HG03565 (cell line): Measurements from ENCODE around the gene EPB41L1.

Experiments used
- ATAC-seq: cut with Tn5 transposase; IDR thresholded peaks from one replicate; pipeline ENCODE4 v1.9.1; 2021; ENCODE audit warnings: mild to moderate bottlenecking, moderate library complexity; ENCODE audit not compliant: unreplicated experiment

EPB41L1 gene

DNA sequence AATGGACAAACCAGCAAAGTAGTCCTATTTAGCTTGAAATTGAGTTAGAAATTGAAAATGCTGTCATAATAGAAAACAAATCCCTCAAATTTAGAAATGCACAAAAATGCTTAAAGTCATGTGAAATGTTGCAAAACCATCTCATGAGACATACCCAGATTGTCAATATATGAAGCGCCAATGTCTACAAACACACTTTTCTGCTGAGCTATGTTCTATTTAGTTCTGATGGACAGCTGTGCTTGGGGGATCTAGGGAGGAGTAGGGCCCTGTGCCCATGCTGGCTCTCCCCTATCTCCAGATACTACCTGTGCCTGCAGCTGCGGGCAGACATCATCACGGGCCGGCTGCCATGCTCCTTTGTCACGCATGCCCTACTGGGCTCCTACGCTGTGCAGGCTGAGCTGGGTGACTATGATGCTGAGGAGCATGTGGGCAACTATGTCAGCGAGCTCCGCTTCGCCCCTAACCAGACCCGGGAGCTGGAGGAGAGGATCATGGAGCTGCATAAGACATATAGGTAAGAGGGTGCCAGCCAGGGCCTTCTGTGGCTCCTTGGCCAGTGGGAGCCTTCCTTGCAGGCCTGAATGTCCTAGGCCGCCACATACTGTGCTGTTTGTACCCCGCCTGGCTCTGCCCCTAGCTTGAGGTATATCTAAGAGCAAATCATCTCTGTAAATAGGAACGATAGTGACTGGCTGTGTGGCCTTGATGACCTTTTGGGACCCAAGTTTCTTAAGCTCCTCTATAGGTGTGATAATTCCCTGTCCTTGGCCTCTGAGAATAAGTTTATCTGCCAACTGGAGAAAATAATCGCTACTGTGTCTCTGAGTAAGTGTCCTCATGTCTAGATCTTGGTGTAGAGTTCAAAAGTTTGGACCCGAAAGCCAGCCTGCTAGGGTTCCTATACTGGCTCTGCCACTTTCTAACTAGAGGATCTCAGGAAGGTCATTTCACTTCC lies 30.6 kb downstream of the EPB41L1 start:
- ATAC-seq: no peak

- no peak for ATAC-seq
Measured at GRCh38 chr20:36193977-36194712, 39.6 kb downstream of the EPB41L1 start.

DNA sequence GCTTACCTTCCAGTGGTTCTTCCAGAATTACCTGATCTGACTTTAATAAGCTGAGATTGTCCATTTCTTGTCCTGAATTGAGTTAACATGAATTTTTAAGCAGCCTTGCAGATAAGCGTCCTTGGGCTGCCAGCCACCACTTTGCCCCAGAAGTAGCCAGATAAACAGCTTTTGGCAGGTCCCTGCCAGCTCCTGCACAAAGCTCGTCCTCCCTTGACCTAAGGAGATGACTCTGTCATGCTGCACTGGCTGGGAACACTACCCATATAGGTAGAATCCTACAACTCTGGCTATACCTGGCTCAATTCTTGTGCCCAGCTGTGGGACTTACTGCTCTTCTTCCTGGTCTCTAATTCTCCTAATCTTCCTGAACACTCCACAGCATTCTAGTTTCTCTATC lies 42.1 kb downstream of the EPB41L1 start:
- ATAC-seq: no peak

DNA sequence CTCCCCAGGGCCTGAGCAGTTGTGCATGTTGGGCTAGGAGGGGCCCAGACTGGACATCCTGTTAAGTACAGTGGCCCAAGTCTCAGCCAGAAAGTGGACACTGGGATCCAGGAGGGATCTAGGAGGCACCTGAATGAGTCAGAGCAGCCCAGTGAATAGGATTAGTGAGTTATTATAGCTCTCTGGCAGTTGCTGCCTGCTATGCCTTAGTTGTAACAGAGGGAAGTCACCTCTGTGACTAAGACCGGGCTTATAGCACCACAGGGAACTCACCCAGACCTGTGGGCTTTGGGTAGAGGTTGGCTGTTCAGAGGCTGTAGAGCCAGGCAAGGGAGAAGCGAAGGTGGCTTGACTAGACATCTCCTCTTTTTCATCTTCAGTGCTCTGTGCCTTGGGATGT lies 42.7 kb downstream of the EPB41L1 start:
- ATAC-seq: no peak

- no peak for ATAC-seq
Measured at GRCh38 chr20:36199345-36200257, 45.1 kb downstream of the EPB41L1 start.

GRCh38 chr20:36200451-36200850 lies 45.9 kb downstream of the EPB41L1 start:
- ATAC-seq: no peak

DNA sequence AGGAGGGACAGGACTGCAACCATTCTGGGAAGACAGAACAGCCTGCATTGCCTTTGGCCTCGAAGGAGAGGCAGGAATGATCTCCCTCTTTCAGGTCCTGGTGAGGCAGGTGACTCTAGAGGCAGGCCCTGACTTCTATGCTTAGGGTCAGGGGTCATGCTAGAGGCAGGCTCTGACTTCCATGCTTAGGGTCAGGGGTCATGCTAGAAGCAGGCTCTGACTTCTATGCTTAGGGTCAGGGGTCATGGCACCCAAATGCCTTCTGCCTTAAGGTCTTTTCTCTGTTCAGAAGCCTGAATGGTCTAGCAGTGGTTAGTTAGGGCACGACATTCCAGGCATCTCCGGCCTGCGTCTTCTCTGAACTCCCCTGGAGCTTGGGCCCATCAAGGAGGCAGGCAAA lies 46.7 kb downstream of the EPB41L1 start:
- no peak for ATAC-seq

- no peak for ATAC-seq
Measured at GRCh38 chr20:36202891-36203338, 48.4 kb downstream of the EPB41L1 start.

DNA sequence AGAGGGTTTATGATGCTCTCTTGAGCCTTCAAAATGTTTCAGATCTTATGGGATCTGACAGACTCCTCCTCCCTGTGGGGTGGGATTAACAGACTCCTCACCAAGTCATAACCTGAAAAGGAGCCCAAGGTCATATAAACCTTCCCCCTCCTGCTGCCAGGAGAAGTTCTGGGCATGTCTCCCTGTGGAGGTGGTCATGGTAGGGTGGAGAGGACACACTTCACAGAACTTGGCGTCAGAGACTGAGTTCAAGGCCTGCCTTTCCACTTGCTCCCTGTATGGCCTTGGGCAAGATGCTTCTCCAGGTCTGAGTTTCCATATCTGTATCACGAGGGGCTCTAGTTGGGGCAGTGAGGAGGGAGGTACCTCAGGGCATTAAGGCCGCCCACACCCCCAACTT lies 49.3 kb downstream of the EPB41L1 start:
- no peak for ATAC-seq

DNA sequence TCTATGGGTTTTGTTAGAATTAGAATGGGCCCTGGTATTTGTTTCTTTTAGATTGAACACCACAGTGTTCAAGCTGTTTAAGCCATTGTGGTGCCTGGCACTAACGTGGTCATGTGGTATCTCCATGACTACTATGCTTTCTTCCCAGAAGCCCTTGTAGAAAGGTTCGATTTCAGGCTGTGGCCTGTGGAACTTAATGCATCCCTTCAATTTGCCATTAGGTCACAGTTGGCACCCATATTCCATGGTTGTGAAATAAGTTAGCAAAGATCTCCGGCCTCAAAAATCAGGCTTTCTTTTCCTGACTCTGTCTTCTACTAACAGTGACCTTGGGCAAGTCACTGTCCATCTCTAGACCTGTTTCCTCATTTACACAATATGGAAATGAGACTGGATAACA lies 50.5 kb downstream of the EPB41L1 start:
- no peak for ATAC-seq

DNA sequence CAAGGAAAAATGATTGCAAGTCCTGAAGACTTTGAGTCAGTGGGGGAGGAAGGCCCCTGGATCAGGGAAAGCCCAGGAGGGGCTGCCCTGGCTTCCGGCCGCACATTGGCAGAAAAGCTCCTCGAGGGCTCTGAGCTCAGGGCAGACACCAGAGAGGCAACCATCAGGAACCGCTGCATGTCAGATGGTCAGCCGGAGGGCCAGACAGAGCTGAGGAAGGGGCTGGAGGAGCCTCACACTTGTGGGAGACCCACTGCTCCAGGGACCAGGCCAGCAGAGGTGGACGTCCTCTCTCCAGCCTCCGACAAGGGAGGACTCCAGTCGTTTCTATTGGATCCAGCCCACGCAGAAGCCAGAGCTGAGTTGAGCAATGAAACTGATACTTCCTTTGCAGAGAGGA lies 51.5 kb downstream of the EPB41L1 start:
- ATAC-seq: no peak

DNA sequence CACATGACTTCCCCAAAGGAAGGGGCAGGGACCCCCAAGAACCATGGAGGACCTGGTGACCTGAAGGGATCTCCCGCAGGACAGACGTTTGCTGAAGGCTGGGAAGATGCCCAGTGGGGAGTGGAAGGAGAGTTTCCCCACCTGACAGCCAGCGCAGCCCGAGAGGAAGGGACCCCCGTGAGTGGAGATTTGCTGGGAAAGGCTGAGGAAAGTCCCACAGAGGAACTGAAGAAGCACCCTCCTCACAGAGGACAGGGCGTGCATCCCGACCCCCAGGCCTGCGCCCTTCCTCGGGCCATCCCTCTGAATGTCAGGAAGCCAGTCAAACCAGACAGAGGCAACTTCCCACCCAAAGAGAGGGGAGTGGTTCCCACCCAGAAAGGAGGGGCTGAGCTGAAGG lies 52.1 kb downstream of the EPB41L1 start:
- ATAC-seq: no peak

- ATAC-seq: no peak
Measured at GRCh38 chr20:36207602-36208001, 53.1 kb downstream of the EPB41L1 start.

DNA sequence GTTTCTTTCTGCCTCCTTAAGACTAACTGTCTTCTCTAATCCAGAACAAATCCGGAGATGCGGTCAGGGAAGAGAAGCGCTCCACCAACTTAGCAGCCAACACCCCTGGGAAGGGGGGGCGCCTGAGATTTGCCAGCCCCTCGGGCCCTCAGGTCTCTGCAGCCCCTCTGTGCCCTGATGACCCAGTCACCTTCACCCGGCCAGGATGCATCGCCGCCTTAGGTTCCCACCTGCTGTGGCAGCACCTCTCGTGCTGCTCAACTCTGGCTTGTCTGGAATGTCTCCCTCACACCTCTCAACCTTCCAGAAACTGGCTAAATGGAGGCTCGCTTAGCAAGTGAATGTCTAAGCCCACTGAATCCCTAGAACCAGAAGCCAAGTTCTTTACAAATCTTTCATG lies 53.7 kb downstream of the EPB41L1 start:
- no peak for ATAC-seq

- ATAC-seq: no peak
Measured at GRCh38 chr20:36210436-36211021, 56.0 kb downstream of the EPB41L1 start.

GRCh38 chr20:36213362-36213761 lies 58.8 kb downstream of the EPB41L1 start:
- ATAC-seq: no peak

- ATAC-seq: no peak
Measured at GRCh38 chr20:36214684-36215256, 60.2 kb downstream of the EPB41L1 start.

DNA sequence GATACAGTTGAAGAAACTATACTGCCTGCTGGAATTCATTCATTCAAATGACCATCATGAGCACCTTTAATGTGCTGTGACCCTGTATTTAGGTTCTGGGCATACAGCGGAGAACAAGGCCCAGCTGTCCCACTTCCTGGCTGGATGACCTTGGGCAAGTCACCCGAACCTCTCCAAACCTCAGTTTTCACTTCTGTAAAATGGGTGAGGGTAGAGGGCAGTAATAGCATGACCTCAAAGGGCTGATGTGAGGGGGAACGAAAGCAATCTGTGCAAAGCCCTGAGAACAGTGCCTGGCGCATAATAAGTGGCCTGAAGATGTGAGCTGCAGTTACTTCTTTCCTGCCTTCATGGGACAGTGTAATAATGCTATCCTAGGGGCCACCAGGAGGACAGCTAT lies 61.2 kb downstream of the EPB41L1 start:
- ATAC-seq: no peak

DNA sequence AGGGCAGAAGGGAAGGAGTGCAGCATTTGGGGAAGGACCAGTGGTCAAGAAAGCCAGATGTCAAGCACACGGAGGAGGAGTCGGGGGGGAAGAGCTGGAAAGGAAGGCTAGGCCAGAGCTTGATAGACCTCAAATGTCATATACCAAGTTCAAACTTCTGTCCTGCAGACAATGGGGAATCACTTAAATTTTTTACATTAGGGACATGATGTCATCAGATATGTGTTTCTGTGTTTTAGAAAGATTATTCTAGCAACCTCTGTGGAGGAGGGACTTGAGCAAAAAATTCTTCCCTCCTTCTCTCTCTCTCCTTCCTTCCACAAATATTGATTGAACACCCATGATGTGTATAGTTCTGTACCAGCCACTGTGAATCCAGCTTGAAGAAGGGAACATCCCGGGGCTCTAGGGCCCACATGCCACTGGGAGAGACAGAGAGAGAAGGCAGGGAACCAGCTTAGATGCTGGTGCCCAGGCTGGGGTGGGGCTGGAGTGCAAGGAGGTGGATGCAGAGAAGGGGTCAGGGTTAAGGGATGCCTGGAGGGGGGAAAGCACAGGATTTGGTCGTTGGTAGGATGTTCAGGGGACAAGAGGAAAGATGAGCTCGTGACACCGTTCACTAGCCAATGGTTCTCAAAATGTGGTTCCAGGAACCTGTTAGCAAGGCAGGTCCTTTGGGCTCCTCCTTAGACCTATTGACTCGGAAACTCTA lies 61.9 kb downstream of the EPB41L1 start:
- ATAC-seq: no peak

- no peak for ATAC-seq
Measured at GRCh38 chr20:36217226-36217625, 62.7 kb downstream of the EPB41L1 start.
